ENCODE results near the gene MTG2.

DNA sequence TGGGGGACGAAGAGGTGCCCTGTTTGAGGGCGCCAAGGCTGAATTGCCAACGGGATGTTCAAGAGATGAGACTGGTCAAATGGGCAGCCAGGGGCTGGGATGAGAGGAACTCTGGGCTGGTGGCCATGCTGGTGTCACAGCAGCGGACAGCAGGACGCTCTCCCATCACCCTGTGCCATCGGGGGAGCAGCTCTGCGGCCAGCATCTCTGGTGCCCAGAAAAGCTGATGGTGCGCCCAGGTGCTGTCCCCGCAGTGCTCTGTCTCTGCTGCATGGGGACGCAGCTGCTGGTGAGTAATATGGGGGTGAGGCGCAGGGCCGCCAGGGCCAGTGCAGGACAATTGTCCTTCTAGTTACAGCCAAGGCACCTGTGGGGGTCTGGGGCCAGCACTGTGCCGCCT is 42.2 kb downstream of the MTG2 start:
- TF ChIP-seq CTCF (IDR thresholded peaks at IDR 0.05) (no peak), POLR2A (IDR thresholded peaks at IDR 0.05) (no peak)

Measured in ovary (tissue), 3 donors.